Measurements from ENCODE around the gene KDM5B. TPM values are rescaled to one million over a fixed set of nuclear protein-coding genes. Genes with fewer than 3 reads are reported as not detected.
A peak's percentile ranks its signal among the peaks of the same experiment; 100 is the strongest.

The KDM5B gene
- total RNA-seq, 1 experiment from 2014 or later = 62.7 TPM

GRCh38 chr1:202854787-202855186 is 46.6 kb upstream of the KDM5B start:
- Mint-ChIP-seq H3K27me3 (ENCODE audit: insufficient read depth, unreplicated experiment) (no peaks in the 10 kb centered on the region), H3K27ac (ENCODE audit: unreplicated experiment) (no peak overlapping the region), H3K4me3 (ENCODE audit: unreplicated experiment) (no peak overlapping the region), H3K9me3 (ENCODE audit: unreplicated experiment) (no peaks in the 10 kb centered on the region), H3K36me3 (ENCODE audit: insufficient read depth, unreplicated experiment) (peaks cover 65% of the 10 kb centered on the region), H3K4me1 (ENCODE audit: low read depth, unreplicated experiment) (peaks cover 22% of the 10 kb centered on the region)
- H3K36me3 ChIP-seq (ENCODE audit: control insufficient read depth, insufficient read depth, low read length) = peaks cover 20% of the 10 kb centered on the region
- intact Hi-C loops (cut with micrococcal nuclease; ENCODE audit: unreplicated experiment) = no loop called here
- peaks cover 42% of the 10 kb centered on the region for H3K4me1 ChIP-seq
- DNase-seq = no peak
- CTCF ChIA-PET = no interaction called here
- no peak overlapping the region for H3K4me3 ChIP-seq (ENCODE audit: low read depth, low read length)
- POLR2A ChIA-PET = no interaction called here
- no TSS peak for BruUV-seq (replicated peaks)
- TF ChIP-seq CTCF (IDR thresholded peaks at IDR 0.05; ENCODE audit: insufficient read depth in 1 of 2, low read depth in 1 of 2, low read length in 1 of 2, severe bottlenecking in 1 of 2, unreplicated experiment in 1 of 2) = no peak
- H3K27me3 ChIP-seq (replicated peaks; ENCODE audit: control insufficient read depth, insufficient read depth, low read length) = no peaks in the 10 kb centered on the region
- H3K9me3 ChIP-seq = no peaks in the 10 kb centered on the region

GRCh38 chr1:202852163-202852904 is 44.1 kb upstream of the KDM5B start:
- H3K27me3 ChIP-seq (replicated peaks; ENCODE audit: control insufficient read depth, insufficient read depth, low read length) = no peaks in the 10 kb centered on the region
- TF ChIP-seq CTCF (IDR thresholded peaks at IDR 0.05; ENCODE audit: insufficient read depth in 1 of 2, low read depth in 1 of 2, low read length in 1 of 2, severe bottlenecking in 1 of 2, unreplicated experiment in 1 of 2) = peak; percentile 40 to 78
- POLR2A ChIA-PET = interaction anchor here (0.7 to 1.5 kb wide), 2 partner anchors 9 to 87 kb away, joined by 3 to 9 read pairs; no protein-coding TSS in a partner anchor
- CTCF ChIA-PET = no interaction called here
- H3K9me3 ChIP-seq = no peaks in the 10 kb centered on the region
- no peaks in the 10 kb centered on the region for H3K27me3 Mint-ChIP-seq (ENCODE audit: insufficient read depth, unreplicated experiment)
- no peak overlapping the region for H3K4me3 Mint-ChIP-seq (ENCODE audit: unreplicated experiment)
- H3K4me1 Mint-ChIP-seq (ENCODE audit: low read depth, unreplicated experiment) = peaks cover 20% of the 10 kb centered on the region
- H3K4me1 ChIP-seq = peaks cover 20% of the 10 kb centered on the region
- intact Hi-C loops (cut with micrococcal nuclease; ENCODE audit: unreplicated experiment) = loop anchor here (1.0 to 2.0 kb wide), 2 partner anchors 41 to 92 kb away; no protein-coding TSS in a partner anchor
- H3K9me3 Mint-ChIP-seq (ENCODE audit: unreplicated experiment) = no peaks in the 10 kb centered on the region
- no peak overlapping the region for H3K27ac Mint-ChIP-seq (ENCODE audit: unreplicated experiment)
- H3K36me3 ChIP-seq (ENCODE audit: control insufficient read depth, insufficient read depth, low read length) = peaks cover 18% of the 10 kb centered on the region
- H3K4me3 ChIP-seq (ENCODE audit: low read depth, low read length) = no peak overlapping the region
- peak; percentile 71 to 73 for DNase-seq
- peaks cover 44% of the 10 kb centered on the region for H3K36me3 Mint-ChIP-seq (ENCODE audit: insufficient read depth, unreplicated experiment)
- no TSS peak for BruUV-seq (replicated peaks)

- no peaks in the 10 kb centered on the region for H3K9me3 ChIP-seq
- CTCF ChIA-PET = interaction anchor here (0.6 to 1.0 kb wide), 2 partner anchors 204 to 422 kb away, joined by 4 to 8 read pairs; no protein-coding TSS in a partner anchor
- peaks cover 7% of the 10 kb centered on the region for H3K4me1 Mint-ChIP-seq (ENCODE audit: low read depth, unreplicated experiment)
- H3K4me1 ChIP-seq = peaks cover 8% of the 10 kb centered on the region
- H3K27me3 ChIP-seq (replicated peaks; ENCODE audit: control insufficient read depth, insufficient read depth, low read length) = no peaks in the 10 kb centered on the region
- no peak overlapping the region for H3K4me3 Mint-ChIP-seq (ENCODE audit: unreplicated experiment)
- BruUV-seq (replicated peaks) = no TSS peak
- no peak overlapping the region for H3K4me3 ChIP-seq (ENCODE audit: low read depth, low read length)
- H3K36me3 Mint-ChIP-seq (ENCODE audit: insufficient read depth, unreplicated experiment) = peaks cover 28% of the 10 kb centered on the region
- H3K36me3 ChIP-seq (ENCODE audit: control insufficient read depth, insufficient read depth, low read length) = peaks cover 14% of the 10 kb centered on the region
- TF ChIP-seq CTCF (IDR thresholded peaks at IDR 0.05; ENCODE audit: insufficient read depth in 1 of 2, low read depth in 1 of 2, low read length in 1 of 2, severe bottlenecking in 1 of 2, unreplicated experiment in 1 of 2) = no peak
- DNase-seq = no peak
- no peaks in the 10 kb centered on the region for H3K9me3 Mint-ChIP-seq (ENCODE audit: unreplicated experiment)
- no peaks in the 10 kb centered on the region for H3K27me3 Mint-ChIP-seq (ENCODE audit: insufficient read depth, unreplicated experiment)
- intact Hi-C loops (cut with micrococcal nuclease; ENCODE audit: unreplicated experiment) = no loop called here
- H3K27ac Mint-ChIP-seq (ENCODE audit: unreplicated experiment) = no peak overlapping the region
- POLR2A ChIA-PET = no interaction called here
Measured at GRCh38 chr1:202850593-202851362, 42.6 kb upstream of the KDM5B start.
